HepG2 (cell line): Measurements from ENCODE around the gene SNCG. TPM values are rescaled to one million over a fixed set of nuclear protein-coding genes. Genes with fewer than 3 reads are reported as not detected.

Experiments
- ATAC-seq: fragments of 200-7000 bp; cut with Tn5 transposase; 3 replicates; pipeline ENCODE4 v1.9.1; 2020; ENCODE audit warnings: mild to moderate bottlenecking, moderate library complexity
- BruUV-seq: library from RNA; stranded (reverse); fragments of 400-500 nt; replicated peaks from 2 replicates; lab custom pipeline; 2021; lab: Mats Ljungman, UMichigan
- CTCF ChIA-PET: fragments of 300-600 bp; formaldehyde crosslinking; extraction: SDS; loops from one replicate; lab custom pipeline; 2021; ENCODE audit warnings: low total read pairs, inconsistent platforms, low intra/inter-chr PET ratio; lab: Yijun Ruan, JAX
- POLR2A ChIA-PET: fragments of 350-600 bp; sonication (Branson Sonifier 250); formaldehyde crosslinking; loops from one replicate; lab custom pipeline; 2020; ENCODE audit warnings: antibody characterized with exemption, inconsistent platforms; lab: Yijun Ruan, JAX
- DNase-seq: peaks from one replicate; pipeline ENCODE4 v3.0.0-alpha.2; 2015; ENCODE audit warnings: low spot score
- FAIRE-seq: peaks from 3 replicates; lab custom pipeline; 2011; peaks lifted over from hg19 to GRCh38; lab: Jason Lieb, UNC
- H2AFZ ChIP-seq: one replicate; pipeline ENCODE4 v1.6.1; 2011; ENCODE audit warnings: low read length, inconsistent platforms
- H3K27ac ChIP-seq: fragments of 300-600 bp; 3 replicates; pipeline ENCODE4 v1.8.0; 2011; ENCODE audit warnings: mixed run types, mild to moderate bottlenecking, mixed read lengths, low read length, inconsistent platforms; ENCODE audit not compliant: insufficient read depth; ENCODE audit errors: extremely low read length
- H3K27me3 ChIP-seq, 2 experiments: fragments of 200-600 bp in 1 of 2; 2 replicates in 1 of 2; 3 replicates in 1 of 2; pipeline versions ENCODE4 v1.6.0 to v1.8.0; 2011; ENCODE audit warnings: low read length in 2 of 2, mild to moderate bottlenecking in 2 of 2, moderate library complexity in 2 of 2, inconsistent platforms in 1 of 2; ENCODE audit not compliant: insufficient read depth in 2 of 2, control insufficient read depth in 1 of 2
- H3K36me3 ChIP-seq, 2 experiments: fragments of 200-600 bp in 1 of 2; replicated peaks in 1 of 2; 2 replicates in 1 of 2; 3 replicates in 1 of 2; pipeline versions ENCODE4 v1.5.1 to v1.8.0; 2011; ENCODE audit warnings: low read length in 2 of 2, inconsistent platforms in 1 of 2; ENCODE audit not compliant: insufficient read depth in 2 of 2, control insufficient read depth in 1 of 2
- H3K4me1 ChIP-seq: 2 replicates; pipeline ENCODE4 v1.5.1; 2012; ENCODE audit warnings: low read length, inconsistent platforms; ENCODE audit not compliant: insufficient read depth
- H3K4me2 ChIP-seq: 2 replicates; pipeline ENCODE4 v1.6.0; 2011; ENCODE audit warnings: low read depth, low read length, inconsistent platforms
- H3K4me3 ChIP-seq, 3 experiments: fragments of 200-600 bp in 1 of 3; sonication (generic), shearing (Covaris generic) in 1 of 3; replicated peaks in 1 of 3; 2 replicates each; pipeline ENCODE4 v1.5.1; 2011 to 2016; ENCODE audit warnings: low read length in 3 of 3, inconsistent platforms in 2 of 3, low read depth in 2 of 3, mild to moderate bottlenecking in 2 of 3, control low read depth in 1 of 3, mixed read lengths in 1 of 3; ENCODE audit not compliant: insufficient read depth in 1 of 3
- H3K79me2 ChIP-seq: one replicate; pipeline ENCODE4 v1.6.1; 2011; ENCODE audit warnings: low read length, inconsistent platforms; ENCODE audit not compliant: insufficient read depth
- H3K9ac ChIP-seq: 2 replicates; pipeline ENCODE4 v1.6.0; 2011; ENCODE audit warnings: mild to moderate bottlenecking, low read depth, low read length, inconsistent platforms; ENCODE audit not compliant: insufficient read depth
- H3K9me3 ChIP-seq: 2 replicates; pipeline ENCODE4 v1.5.1; 2012; ENCODE audit warnings: mild to moderate bottlenecking, low read length
- H4K20me1 ChIP-seq: 2 replicates; pipeline ENCODE4 v1.6.0; 2011; ENCODE audit warnings: inconsistent platforms, mild to moderate bottlenecking, low read length, moderate library complexity; ENCODE audit not compliant: insufficient read depth
- ARID5B ChIP-seq: IDR thresholded peaks from 2 replicates; pipeline ENCODE4 v1.4.0; 2020; ENCODE audit warnings: mild to moderate bottlenecking, missing genetic modification reagents
- CEBPG ChIP-seq: IDR thresholded peaks from 2 replicates; pipeline ENCODE4 v1.6.1; 2016
- EP300 ChIP-seq, 3 experiments: sonication (generic) in 1 of 3; formaldehyde crosslinking in 1 of 3; IDR thresholded peaks; 2 replicates each; pipeline versions ENCODE4 v1.5.1 to v1.6.1; 2011 to 2020; ENCODE audit warnings: low read depth in 2 of 3, low read length in 2 of 3, borderline replicate concordance in 1 of 3, improper control_type of control experiment in 1 of 3, mild to moderate bottlenecking in 1 of 3, missing genetic modification reagents in 1 of 3, moderate library complexity in 1 of 3
- IRF1 ChIP-seq: sonication (generic); formaldehyde crosslinking; IDR thresholded peaks from 2 replicates; pipeline ENCODE4 v1.4.0; 2020; ENCODE audit warnings: low read depth, mild to moderate bottlenecking, missing genetic modification reagents
- JUNB ChIP-seq: sonication (generic); formaldehyde crosslinking; IDR thresholded peaks from 2 replicates; pipeline ENCODE4 v1.8.0; 2022; ENCODE audit warnings: missing genetic modification reagents, mild to moderate bottlenecking, borderline replicate concordance
- PATZ1 ChIP-seq: sonication (generic); formaldehyde crosslinking; IDR thresholded peaks from 2 replicates; pipeline ENCODE4 v1.4.0; 2020; ENCODE audit warnings: missing genetic modification reagents
- RAD21 ChIP-seq: fragments of 450-650 bp; formaldehyde crosslinking; IDR thresholded peaks from 2 replicates; pipeline ENCODE4 v1.5.0; 2020; ENCODE audit warnings: mild to moderate bottlenecking
- RBFOX2 ChIP-seq: fragments of 200-400 bp; formaldehyde crosslinking; IDR thresholded peaks from 2 replicates; pipeline ENCODE4 v1.6.1; 2017; ENCODE audit warnings: low read depth, mild to moderate bottlenecking, low read length
- TSC22D2 ChIP-seq: sonication (generic); formaldehyde crosslinking; IDR thresholded peaks from 2 replicates; pipeline ENCODE4 v1.5.1; 2020; ENCODE audit warnings: missing genetic modification reagents, mild to moderate bottlenecking, borderline replicate concordance
- ZBTB34 ChIP-seq: sonication (generic); formaldehyde crosslinking; IDR thresholded peaks from 2 replicates; pipeline ENCODE4 v1.8.0; 2022; ENCODE audit warnings: mild to moderate bottlenecking, missing genetic modification reagents
- ZFP82 ChIP-seq: sonication (generic); formaldehyde crosslinking; IDR thresholded peaks from 2 replicates; pipeline ENCODE4 v1.5.1; 2020; ENCODE audit warnings: mild to moderate bottlenecking, missing genetic modification reagents, borderline replicate concordance
- ZNF260 ChIP-seq: sonication (generic); formaldehyde crosslinking; IDR thresholded peaks from 2 replicates; pipeline ENCODE4 v1.4.0; 2020; ENCODE audit warnings: missing genetic modification reagents, low read depth, mild to moderate bottlenecking, borderline replicate concordance
- ZNF331 ChIP-seq: sonication (generic); formaldehyde crosslinking; IDR thresholded peaks from 2 replicates; pipeline ENCODE4 v1.4.0; 2020; ENCODE audit warnings: missing genetic modification reagents
- ZNF431 ChIP-seq: sonication (generic); formaldehyde crosslinking; IDR thresholded peaks from 2 replicates; pipeline ENCODE4 v1.9.0; 2022; ENCODE audit warnings: missing genetic modification reagents, low read depth, mild to moderate bottlenecking, borderline replicate concordance
- ZNF672 ChIP-seq: sonication (generic); formaldehyde crosslinking; IDR thresholded peaks from 2 replicates; pipeline ENCODE4 v1.8.1; 2022; ENCODE audit warnings: missing genetic modification reagents
- WGBS: methylation state at CpG from one replicate; pipeline ENCODE4 v1.1.6; 2017; ENCODE audit warnings: low lambda C conversion rate; 5-methylcytosine and 5-hydroxymethylcytosine counted together
- in situ Hi-C: cut with HindIII; loops from 2 replicates; pipeline ENCODE4 v1.10.0; 2017; ENCODE audit warnings: low pct_unique_long_range_greater_than_20kb; ENCODE audit not compliant: extremely low pct_ligation_motif_present
- intact Hi-C: fragments of 100-400 bp; cut with micrococcal nuclease; formaldehyde crosslinking; loops from one replicate; pipeline ENCODE4 v1.10.0; 2022; ENCODE audit not compliant: unreplicated experiment
- polyA plus RNA-seq, 8 experiments: library from polyadenylated mRNA; depleted of rRNA in 3 of 8; stranded (reverse) in 7 of 8; unstranded in 1 of 8; fragments of >200 nt; fragmentation: Illumina TruSeq in 4 of 8; extraction: Trizol in 4 of 8; gene quantifications; 2 replicates each; pipeline versions ENCODE4 v1.2.1 to v1.2.3, GENCODE V29; 2011 to 2016; ENCODE audit warnings: low read depth in 4 of 8, missing spikeins in 1 of 8, mixed read lengths in 1 of 8; ENCODE audit not compliant: insufficient read depth in 1 of 8
- total RNA-seq, 5 experiments: library from RNA; depleted of rRNA; stranded (reverse); fragments of >200 nt; fragmentation: Illumina TruSeq; extraction: Trizol; gene quantifications; 2 replicates each; pipeline ENCODE4 v1.2.3, GENCODE V29; 2016; ENCODE audit warnings: low read depth in 1 of 5

Gene SNCG
- total and polyA plus RNA-seq, 2 of the 13 experiments (the other 11 are each of a cell fraction or from before 2014, with no cell fraction given): 0.22 to 0.91 TPM

- H3K4me3 ChIP-seq: no peak overlapping the region
- CTCF ChIA-PET: no interaction called here
- peaks cover 1 to 20% of the 10 kb centered on the region in 2 experiments; a peak in 3 of 5 replicates for H3K27me3 ChIP-seq
- no peak overlapping the region for H3K9ac ChIP-seq
- 57% methylated on average over 5 of the region's 5 CpGs for WGBS
- no peak overlapping the region for H2AFZ ChIP-seq
- H4K20me1 ChIP-seq: no peaks in the 10 kb centered on the region
- H3K4me2 ChIP-seq: no peak overlapping the region
- H3K4me1 ChIP-seq: no peaks in the 10 kb centered on the region
- H3K36me3 ChIP-seq: no peaks in the 10 kb centered on the region
- POLR2A ChIA-PET: no interaction called here
- DNase-seq: no peak
- in situ Hi-C loops (no loop called here), intact Hi-C loops (no loop called here)
- no peak for ATAC-seq
- H3K79me2 ChIP-seq: no peaks in the 10 kb centered on the region
- H3K27ac ChIP-seq: no peak overlapping the region
- TF ChIP-seq RBFOX2 (no peak), TSC22D2 (CRISPR knock-in tag) (no peak), ARID5B (no peak), ZNF331 (no peak), ZNF672 (CRISPR knock-in tag) (no peak), ZBTB34 (CRISPR knock-in tag) (no peak), PATZ1 (CRISPR knock-in tag) (no peak), ZNF260 (CRISPR knock-in tag) (no peak), CEBPG (CRISPR knock-in tag) (no peak), JUNB (CRISPR knock-in tag) (no peak), RAD21 (CRISPR knock-in tag) (no peak), EP300 (IDR thresholded peaks at IDR 0.05; ENCODE audit: low read depth in 2 of 2, low read length in 2 of 2) (no peak), EP300 (CRISPR knock-in tag; IDR thresholded peaks at IDR 0.05; ENCODE audit: borderline replicate concordance) (no peak), ZFP82 (CRISPR knock-in tag) (no peak), ZNF431 (CRISPR knock-in tag) (no peak), IRF1 (CRISPR knock-in tag) (no peak)
- TF ChIP-seq, all 625 proteins: peak for 0
- no TSS peak for BruUV-seq
- H3K9me3 ChIP-seq: no peaks in the 10 kb centered on the region
- no peak for FAIRE-seq
Measured at GRCh38 chr10:86976362-86977056, 18.1 kb downstream of the SNCG start.
